AG09319 (cell line): ENCODE results near the gene GLIS1.

ENCODE experiments used
- DNase-seq: peaks from one replicate; pipeline ENCODE4 v3.0.0-alpha.2; 2010; ENCODE audit warnings: low read depth; ENCODE audit errors: extremely low read depth
- CTCF ChIP-seq: IDR thresholded peaks from 2 replicates; pipeline ENCODE4 v1.5.1; 2011; ENCODE audit warnings: low read depth, mild to moderate bottlenecking, inconsistent platforms, low read length, moderate library complexity

The GLIS1 gene

GRCh38 chr1:53665996-53666395, 73.0 kb downstream of the GLIS1 start:
- no peak for DNase-seq
- TF ChIP-seq CTCF = no peak

GRCh38 chr1:53663529-53664300, 75.2 kb downstream of the GLIS1 start:
- TF ChIP-seq CTCF = no peak

GRCh38 chr1:53662951-53663350, 76.0 kb downstream of the GLIS1 start:
- no peak for TF ChIP-seq CTCF
- DNase-seq = no peak

More at GRCh38 chr1:53663529-53664300, 75.2 kb downstream of the GLIS1 start:
- no peak for DNase-seq

GRCh38 chr1:53662169-53662568, 76.8 kb downstream of the GLIS1 start:
- no peak for DNase-seq
- TF ChIP-seq CTCF = no peak

- TF ChIP-seq CTCF = no peak
- no peak for DNase-seq
Measured at GRCh38 chr1:53661496-53661895, 77.5 kb downstream of the GLIS1 start.

GRCh38 chr1:53660666-53661065, 78.3 kb downstream of the GLIS1 start:
- DNase-seq = no peak
- no peak for TF ChIP-seq CTCF

GRCh38 chr1:53659436-53659835, 79.5 kb downstream of the GLIS1 start:
- DNase-seq = no peak
- no peak for TF ChIP-seq CTCF
